HL-60 (cell line): ENCODE results near the gene NKRF.

Experiments used
- DNase-seq, 2 experiments: peaks; one replicate each; pipeline ENCODE4 v3.0.0-alpha.2; 2010 to 2020; ENCODE audit warnings: low read depth in 1 of 2, low spot score in 1 of 2
- H3K27ac ChIP-seq: fragments of 250-450 bp; sonication (Bioruptor Pico); replicated peaks from 2 replicates; pipeline ENCODE4 v1.5.1; 2020; ENCODE audit warnings: mild to moderate bottlenecking, moderate library complexity
- H3K27me3 ChIP-seq: fragments of 250-450 bp; sonication (Bioruptor Pico); 2 replicates; pipeline ENCODE4 v1.5.1; 2021; ENCODE audit warnings: mild to moderate bottlenecking, moderate library complexity; ENCODE audit not compliant: insufficient read depth, poor library complexity, severe bottlenecking
- H3K4me3 ChIP-seq: replicated peaks from 2 replicates; pipeline ENCODE4 v1.5.1; 2011; ENCODE audit warnings: mild to moderate bottlenecking, control low read depth, low read length; ENCODE audit not compliant: insufficient read depth
- CTCF ChIP-seq: IDR thresholded peaks from one replicate; pipeline ENCODE4 v1.5.1; 2011; ENCODE audit warnings: low read length, control low read depth, inconsistent platforms; ENCODE audit not compliant: insufficient read depth
- GABPA ChIP-seq: IDR thresholded peaks from 2 replicates; pipeline ENCODE4 v1.6.1; 2012; ENCODE audit warnings: low read depth
- POLR2AphosphoS5 ChIP-seq: IDR thresholded peaks from 2 replicates; pipeline ENCODE4 v1.6.1; 2012; ENCODE audit warnings: low read depth
- REST ChIP-seq: IDR thresholded peaks from 2 replicates; pipeline ENCODE4 v1.6.1; 2012; ENCODE audit warnings: low read depth; ENCODE audit not compliant: insufficient replicate concordance
- SPI1 ChIP-seq: IDR thresholded peaks from 2 replicates; pipeline ENCODE4 v1.6.1; 2012; ENCODE audit warnings: low read depth, mild to moderate bottlenecking, borderline replicate concordance

Gene NKRF

GRCh38 chrX:119624951-119625668 is 18.9 kb upstream of the NKRF start:
- H3K27ac ChIP-seq, result peak overlapping the region; percentile 61
- DNase-seq, result no peak
- no peaks in the 10 kb centered on the region for H3K27me3 ChIP-seq
- H3K4me3 ChIP-seq, result no peak overlapping the region
- peak; percentile 52; the same call in 1 of the 2 replicates for TF ChIP-seq SPI1
- TF ChIP-seq POLR2AphosphoS5, result no peak

- no peak for DNase-seq
- TF ChIP-seq GABPA, result no peak
- no peak for TF ChIP-seq REST
- TF ChIP-seq CTCF, result no peak
- no peak for TF ChIP-seq POLR2AphosphoS5
- no peak for TF ChIP-seq SPI1
- H3K27ac ChIP-seq, result no peak overlapping the region
- no peaks in the 10 kb centered on the region for H3K27me3 ChIP-seq
- no peak overlapping the region for H3K4me3 ChIP-seq
Measured at GRCh38 chrX:119624417-119624816, 18.2 kb upstream of the NKRF start.

- Histone ChIP-seq H3K27ac (peak overlapping the region; percentile 10; the same call in 1 of the 2 replicates), H3K4me3 (no peak overlapping the region), H3K27me3 (no peaks in the 10 kb centered on the region)
- DNase-seq, result no peak
- no peak for TF ChIP-seq REST
Measured at GRCh38 chrX:119622356-119623232, 16.4 kb upstream of the NKRF start.

GRCh38 chrX:119618439-119618838 is 12.2 kb upstream of the NKRF start:
- Histone ChIP-seq H3K27ac (peak overlapping the region; percentile 81), H3K27me3 (no peaks in the 10 kb centered on the region), H3K4me3 (no peak overlapping the region)
- peak in 1 of 2 experiments; percentile 89 for DNase-seq
- TF ChIP-seq SPI1 (peak; percentile 96), CTCF (no peak), GABPA (no peak), REST (no peak), POLR2AphosphoS5 (peak; percentile 18; the same call in 1 of the 2 replicates)
